ENCODE measurements around the gene ABI3BP.

ABI3BP gene

GRCh38 chr3:100813828-100814227 is 179.4 kb downstream of the ABI3BP start:
- H3K4me2 ChIP-seq (ENCODE audit: low read length) = no peak overlapping the region
- no peaks in the 10 kb centered on the region for H3K4me1 ChIP-seq (ENCODE audit: insufficient read depth, low read length, severe bottlenecking)
- no peak overlapping the region for H3K27ac ChIP-seq (ENCODE audit: low read depth, low read length, poor library complexity, severe bottlenecking)
- H3K9me3 ChIP-seq (ENCODE audit: low read length) = no peaks in the 10 kb centered on the region
- no peak overlapping the region for H2AFZ ChIP-seq (ENCODE audit: low read length)
- no peaks in the 10 kb centered on the region for H3F3A ChIP-seq (ENCODE audit: insufficient read depth, low read length)
- H3K79me2 ChIP-seq (ENCODE audit: insufficient read depth, low read length) = no peaks in the 10 kb centered on the region
- H3K4me3 ChIP-seq (ENCODE audit: low read depth, low read length, poor library complexity, severe bottlenecking) = no peak overlapping the region
- H3K36me3 ChIP-seq (ENCODE audit: insufficient read depth, low read length) = no peaks in the 10 kb centered on the region
- H3K9ac ChIP-seq (ENCODE audit: low read length) = no peak overlapping the region
- no peaks in the 10 kb centered on the region for H3K9me2 ChIP-seq (ENCODE audit: low read depth, low read length)
- TF ChIP-seq EZH2 (IDR thresholded peaks at IDR 0.05; ENCODE audit: borderline replicate concordance, low read length) (no peak), CTCF (IDR thresholded peaks at IDR 0.05; ENCODE audit: low read length) (no peak)
- H4K20me1 ChIP-seq (ENCODE audit: insufficient read depth, low read length) = no peaks in the 10 kb centered on the region
- H3K27me3 ChIP-seq (ENCODE audit: insufficient read depth, low read length) = no peaks in the 10 kb centered on the region

- Histone ChIP-seq H4K20me1 (ENCODE audit: insufficient read depth, low read length) (no peaks in the 10 kb centered on the region), H3K4me1 (ENCODE audit: insufficient read depth, low read length, severe bottlenecking) (no peaks in the 10 kb centered on the region), H3K79me2 (ENCODE audit: insufficient read depth, low read length) (no peaks in the 10 kb centered on the region), H3K4me3 (ENCODE audit: low read depth, low read length, poor library complexity, severe bottlenecking) (no peak overlapping the region), H3K27me3 (ENCODE audit: insufficient read depth, low read length) (no peaks in the 10 kb centered on the region), H2AFZ (ENCODE audit: low read length) (no peak overlapping the region), H3K9ac (ENCODE audit: low read length) (no peak overlapping the region), H3K9me2 (ENCODE audit: low read depth, low read length) (no peaks in the 10 kb centered on the region), H3K27ac (ENCODE audit: low read depth, low read length, poor library complexity, severe bottlenecking) (no peak overlapping the region), H3F3A (ENCODE audit: insufficient read depth, low read length) (no peaks in the 10 kb centered on the region), H3K36me3 (ENCODE audit: insufficient read depth, low read length) (no peaks in the 10 kb centered on the region), H3K9me3 (ENCODE audit: low read length) (no peaks in the 10 kb centered on the region), H3K4me2 (ENCODE audit: low read length) (no peak overlapping the region)
- TF ChIP-seq CTCF (IDR thresholded peaks at IDR 0.05; ENCODE audit: low read length) (no peak), EZH2 (IDR thresholded peaks at IDR 0.05; ENCODE audit: borderline replicate concordance, low read length) (no peak)
These were observed 181.3 kb downstream of the ABI3BP start for GRCh38 chr3:100811779-100812507.

GRCh38 chr3:100810671-100811070 is 182.6 kb downstream of the ABI3BP start:
- TF ChIP-seq CTCF (IDR thresholded peaks at IDR 0.05; ENCODE audit: low read length) = no peak
- TF ChIP-seq EZH2 (IDR thresholded peaks at IDR 0.05; ENCODE audit: borderline replicate concordance, low read length) = no peak
- H3K9ac ChIP-seq (ENCODE audit: low read length) = no peak overlapping the region
- no peaks in the 10 kb centered on the region for H3K27me3 ChIP-seq (ENCODE audit: insufficient read depth, low read length)
- H2AFZ ChIP-seq (ENCODE audit: low read length) = no peak overlapping the region
- no peaks in the 10 kb centered on the region for H3K9me3 ChIP-seq (ENCODE audit: low read length)
- no peak overlapping the region for H3K27ac ChIP-seq (ENCODE audit: low read depth, low read length, poor library complexity, severe bottlenecking)
- H3K79me2 ChIP-seq (ENCODE audit: insufficient read depth, low read length) = no peaks in the 10 kb centered on the region
- no peak overlapping the region for H3K4me2 ChIP-seq (ENCODE audit: low read length)
- no peaks in the 10 kb centered on the region for H4K20me1 ChIP-seq (ENCODE audit: insufficient read depth, low read length)
- no peak overlapping the region for H3K4me3 ChIP-seq (ENCODE audit: low read depth, low read length, poor library complexity, severe bottlenecking)
- H3K4me1 ChIP-seq (ENCODE audit: insufficient read depth, low read length, severe bottlenecking) = no peaks in the 10 kb centered on the region
- no peaks in the 10 kb centered on the region for H3F3A ChIP-seq (ENCODE audit: insufficient read depth, low read length)
- H3K9me2 ChIP-seq (ENCODE audit: low read depth, low read length) = no peaks in the 10 kb centered on the region
- H3K36me3 ChIP-seq (ENCODE audit: insufficient read depth, low read length) = no peaks in the 10 kb centered on the region

Measured in OCI-LY1 (cell line).